ENCODE measurements around the gene CCDC146. TPM values are rescaled to one million over a fixed set of nuclear protein-coding genes. Genes with fewer than 3 reads are reported as not detected.
"Not testable (repeated sequence)": the region's sequence is repeated elsewhere in the genome, so short reads cannot be mapped to it uniquely, and the experiment has no call there.

The CCDC146 gene
- total RNA-seq, 1 experiment from 2014 or later = 0.72 TPM

GRCh38 chr7:77112719-77113306 lies 9.6 kb upstream of the CCDC146 start:
- not testable (repeated sequence) for H3K27me3 ChIP-seq (ENCODE audit: insufficient read depth, low read length); H2BK15ac ChIP-seq (ENCODE audit: low read depth, low read length); H3K36me3 Mint-ChIP-seq (ENCODE audit: insufficient read depth in 1 of 3, low read depth in 3 of 3); H3T11ph ChIP-seq (ENCODE audit: low read length); H3K9me3 ChIP-seq (ENCODE audit: control insufficient read depth, low read depth, low read length); H4K91ac ChIP-seq (ENCODE audit: insufficient read length, low read depth, low read length); H3K4me1 Mint-ChIP-seq; H3K14ac ChIP-seq (ENCODE audit: insufficient read depth, low read length); H2BK12ac ChIP-seq (ENCODE audit: insufficient read length, low read depth, low read length); H3K18ac ChIP-seq (ENCODE audit: insufficient read length, low read depth, low read length); H3K4ac ChIP-seq (ENCODE audit: low read depth, low read length); H3K27ac ChIP-seq (ENCODE audit: insufficient read length, low read depth, low read length); H4K20me1 ChIP-seq (ENCODE audit: control insufficient read depth, insufficient read depth, insufficient read length); H3K4me2 ChIP-seq (ENCODE audit: insufficient read depth, insufficient read length, low read length); DNase-seq; H3K79me2 ChIP-seq (ENCODE audit: insufficient read depth, low read length); H2AK5ac ChIP-seq (ENCODE audit: insufficient read length, low read length); H3K27me3 Mint-ChIP-seq (ENCODE audit: low read depth); H3K27ac Mint-ChIP-seq; H3K23ac ChIP-seq (ENCODE audit: insufficient read length, low read depth, low read length); H2BK5ac ChIP-seq (ENCODE audit: insufficient read length, low read length); H2AFZ ChIP-seq (ENCODE audit: low read length); H3K4me3 Mint-ChIP-seq; H4K5ac ChIP-seq (ENCODE audit: insufficient read length, low read depth, low read length); H3K9me3 Mint-ChIP-seq; H3K23me2 ChIP-seq (ENCODE audit: insufficient read length, low read depth, low read length, poor library complexity, severe bottlenecking); H3K79me1 ChIP-seq (ENCODE audit: insufficient read depth, low read depth, low read length, poor library complexity, severe bottlenecking); H3K56ac ChIP-seq (ENCODE audit: insufficient read length, low read depth, low read length); H3K9ac ChIP-seq (ENCODE audit: extremely low read depth, insufficient read length, low read length); H4K8ac ChIP-seq (replicated peaks; ENCODE audit: insufficient read length, low read depth, low read length); H3K4me1 ChIP-seq (ENCODE audit: insufficient read depth, low read length); H2BK120ac ChIP-seq (ENCODE audit: low read depth, low read length, poor library complexity, severe bottlenecking); H2BK20ac ChIP-seq (ENCODE audit: low read depth, low read length, poor library complexity, severe bottlenecking)
- WGBS (ENCODE audit: extremely low coverage, insufficient read length, low lambda C conversion rate) = no CpG with 5 or more reads among the region's 2 CpGs
- peak; percentile 58 for TF ChIP-seq CTCF (conservative IDR thresholded peaks at IDR 0.05)

- not testable (repeated sequence) for H3K4ac ChIP-seq (ENCODE audit: low read depth, low read length); H3K36me3 Mint-ChIP-seq (ENCODE audit: insufficient read depth in 1 of 3, low read depth in 3 of 3); H3K23ac ChIP-seq (ENCODE audit: insufficient read length, low read depth, low read length); H3K4me1 ChIP-seq (ENCODE audit: insufficient read depth, low read length); H2BK20ac ChIP-seq (ENCODE audit: low read depth, low read length, poor library complexity, severe bottlenecking); H3K27me3 ChIP-seq (ENCODE audit: insufficient read depth, low read length); H3K23me2 ChIP-seq (ENCODE audit: insufficient read length, low read depth, low read length, poor library complexity, severe bottlenecking); H3K79me1 ChIP-seq (ENCODE audit: insufficient read depth, low read depth, low read length, poor library complexity, severe bottlenecking); H2BK15ac ChIP-seq (ENCODE audit: low read depth, low read length); H4K20me1 ChIP-seq (ENCODE audit: control insufficient read depth, insufficient read depth, insufficient read length); H3K18ac ChIP-seq (ENCODE audit: insufficient read length, low read depth, low read length); H2AFZ ChIP-seq (ENCODE audit: low read length); H3K4me2 ChIP-seq (ENCODE audit: insufficient read depth, insufficient read length, low read length); H2AK5ac ChIP-seq (ENCODE audit: insufficient read length, low read length); H3K27me3 Mint-ChIP-seq (ENCODE audit: low read depth); H3T11ph ChIP-seq (ENCODE audit: low read length); H3K79me2 ChIP-seq (ENCODE audit: insufficient read depth, low read length); H3K4me3 Mint-ChIP-seq; H4K5ac ChIP-seq (ENCODE audit: insufficient read length, low read depth, low read length); H3K9me3 Mint-ChIP-seq; H3K27ac Mint-ChIP-seq; H2BK5ac ChIP-seq (ENCODE audit: insufficient read length, low read length); DNase-seq; H3K4me1 Mint-ChIP-seq; H2BK12ac ChIP-seq (ENCODE audit: insufficient read length, low read depth, low read length); H3K9me3 ChIP-seq (ENCODE audit: control insufficient read depth, low read depth, low read length); H3K9ac ChIP-seq (ENCODE audit: extremely low read depth, insufficient read length, low read length); H3K14ac ChIP-seq (ENCODE audit: insufficient read depth, low read length); H3K27ac ChIP-seq (ENCODE audit: insufficient read length, low read depth, low read length); H3K56ac ChIP-seq (ENCODE audit: insufficient read length, low read depth, low read length); H4K8ac ChIP-seq (replicated peaks; ENCODE audit: insufficient read length, low read depth, low read length); H2BK120ac ChIP-seq (ENCODE audit: low read depth, low read length, poor library complexity, severe bottlenecking); H4K91ac ChIP-seq (ENCODE audit: insufficient read length, low read depth, low read length)
- no CpG with 5 or more reads among the region's 1 CpG for WGBS (ENCODE audit: extremely low coverage, insufficient read length, low lambda C conversion rate)
Observed at GRCh38 chr7:77125486-77125885, 3.1 kb downstream of the CCDC146 start.

Measured in H9 (cell line).